Stomach (tissue), 4 donors: Measurements from ENCODE around the gene SNAPC5.
"Not testable (repeated sequence)": the region's sequence is repeated elsewhere in the genome, so short reads cannot be mapped to it uniquely, and the experiment has no call there.

ENCODE experiments used
- CTCF ChIP-seq, 7 experiments: fragments of 450-650 bp in 4 of 7; fragments of 200-600 bp in 3 of 7; sonication (generic) in 3 of 7; IDR thresholded peaks; one replicate each; pipeline ENCODE4 v1.5.1; 2016 to 2019; ENCODE audit warnings: antibody characterized with exemption in 7 of 7, control low read depth in 2 of 7, mild to moderate bottlenecking in 1 of 7
- EP300 ChIP-seq: sonication (generic); formaldehyde crosslinking; IDR thresholded peaks from one replicate; pipeline ENCODE4 v1.6.1; 2017; ENCODE audit warnings: antibody characterized with exemption
- POLR2A ChIP-seq, 4 donors: fragments of 450-650 bp; IDR thresholded peaks; one replicate each; pipeline ENCODE4 v1.6.1; 2016; ENCODE audit warnings: antibody characterized with exemption in 4 of 4, control low read depth in 2 of 4, mild to moderate bottlenecking in 1 of 4, moderate library complexity in 1 of 4
- POLR2AphosphoS5 ChIP-seq, 3 donors: sonication (generic); formaldehyde crosslinking; IDR thresholded peaks; one replicate each; pipeline ENCODE4 v1.6.1; 2016; ENCODE audit warnings: antibody characterized with exemption in 3 of 3

GRCh38 chr15:66500346-66500745 is 2.8 kb upstream of the SNAPC5 start:
- not testable (repeated sequence) for TF ChIP-seq POLR2A (IDR thresholded peaks at IDR 0.05); POLR2AphosphoS5 (IDR thresholded peaks at IDR 0.05); EP300; CTCF (IDR thresholded peaks at IDR 0.05)
